Measurements from ENCODE around the gene SIN3B. TPM values are rescaled to one million over a fixed set of nuclear protein-coding genes. Genes with fewer than 3 reads are reported as not detected.

Gene SIN3B
- total and polyA plus RNA-seq, 9 of the 15 experiments (the other 6 are each of a cell fraction or from before 2014, with no cell fraction given): 0.51 to 34.2 (median 14.3) TPM

GRCh38 chr19:16804176-16804575, 25.0 kb upstream of the SIN3B start:
- no peak overlapping the region for H3K4me3 ChIP-seq
- no peak for TF ChIP-seq MBD2 (IDR thresholded peaks at IDR 0.05; ENCODE audit: borderline replicate concordance, low read depth)
- TF ChIP-seq ZNF121 (CRISPR knock-in tag; conservative IDR thresholded peaks at IDR 0.05): peak; percentile 65
- ChIA-PET CTCF (ENCODE audit: low intra/inter-chr PET ratio) (no interaction called here), POLR2A (interaction anchor here (1.3 kb wide), 1 partner anchor 89 kb away, joined by 5 read pairs; no protein-coding TSS in a partner anchor)
- no peaks in the 10 kb centered on the region for H3K4me1 ChIP-seq (replicated peaks in 1 of 2; ENCODE audit: control insufficient read depth in 2 of 2, insufficient read depth in 2 of 2, low read length in 2 of 2)
- peaks cover 11 to 26% of the 10 kb centered on the region in 2 experiments; a peak in 3 of 5 replicates for H3K27me3 ChIP-seq (ENCODE audit: control insufficient read depth in 2 of 2, insufficient read depth in 2 of 2, low read length in 2 of 2)
- in situ Hi-C loops (cut with MboI) (no loop called here), intact Hi-C loops (cut with micrococcal nuclease) (no loop called here)
- H3K79me2 ChIP-seq (ENCODE audit: control insufficient read depth, insufficient read depth, low read length): no peaks in the 10 kb centered on the region
- no peak overlapping the region for H3K4me2 ChIP-seq (ENCODE audit: insufficient read depth, low read length)
- no peak overlapping the region for H3K27ac ChIP-seq (ENCODE audit: extremely low read depth, low read depth, low read length)
- no peak for FAIRE-seq
- 2% methylated on average over 4 of the region's 4 CpGs for WGBS (ENCODE audit: insufficient coverage, low coverage, missing lambda C conversion rate)
- H3K9ac ChIP-seq (ENCODE audit: insufficient read depth in 1 of 2, low read depth in 2 of 2, low read length in 2 of 2): no peak overlapping the region
- H3K36me3 ChIP-seq (ENCODE audit: control insufficient read depth, insufficient read depth, low read length): no peaks in the 10 kb centered on the region
- H4K20me1 ChIP-seq (replicated peaks; ENCODE audit: control insufficient read depth, insufficient read depth, low read length): no peaks in the 10 kb centered on the region
- no peaks in the 10 kb centered on the region for H3K9me3 ChIP-seq (replicated peaks; ENCODE audit: control insufficient read depth, insufficient read depth, low read depth, low read length)
- no peak for ATAC-seq
- no peak for DNase-seq (ENCODE audit: extremely low read depth in 1 of 4, low spot score in 3 of 4)
- no peaks in the 10 kb centered on the region for H3K9me1 ChIP-seq (ENCODE audit: control insufficient read depth, insufficient read depth, low read length)
- no peak overlapping the region for H2AFZ ChIP-seq (ENCODE audit: low read depth, low read length)
- BruUV-seq (replicated peaks): no TSS peak

- TF ChIP-seq MECOM (CRISPR knock-in tag; IDR thresholded peaks at IDR 0.05) (no peak), PTTG1 (tag; IDR thresholded peaks at IDR 0.05; ENCODE audit: low read depth) (no peak), ZNF324 (CRISPR knock-in tag; IDR thresholded peaks at IDR 0.05) (no peak), LCOR (CRISPR knock-in tag; IDR thresholded peaks at IDR 0.05) (no peak), MTA1 (IDR thresholded peaks at IDR 0.05; ENCODE audit: borderline replicate concordance) (no peak), ZBED1 (IDR thresholded peaks at IDR 0.05) (no peak)
- H3K27ac ChIP-seq (ENCODE audit: extremely low read depth, low read depth, low read length): no peak overlapping the region
- H3K79me2 ChIP-seq (ENCODE audit: control insufficient read depth, insufficient read depth, low read length): no peaks in the 10 kb centered on the region
- ATAC-seq (no peak), FAIRE-seq (no peak), DNase-seq (ENCODE audit: extremely low read depth in 1 of 4, low spot score in 3 of 4) (no peak)
- no peak overlapping the region for H3K4me2 ChIP-seq (ENCODE audit: insufficient read depth, low read length)
- H3K4me3 ChIP-seq: no peak overlapping the region
- intact Hi-C loops (cut with micrococcal nuclease): no loop called here
- ChIA-PET CTCF (ENCODE audit: low intra/inter-chr PET ratio) (no interaction called here), POLR2A (interaction anchor here (0.6 to 1.2 kb wide), 2 partner anchors 12 to 495 kb away, joined by 3 to 4 read pairs; partner anchors contain the start of gene ABHD8)
- H3K9ac ChIP-seq (ENCODE audit: insufficient read depth in 1 of 2, low read depth in 2 of 2, low read length in 2 of 2): peak overlapping the region in 1 of 2 experiments; percentile 64; a peak in 1 of 4 replicates
- WGBS (ENCODE audit: insufficient coverage, low coverage, missing lambda C conversion rate): 18% methylated on average over 30 of the region's 31 CpGs
- no peaks in the 10 kb centered on the region for H3K36me3 ChIP-seq (ENCODE audit: control insufficient read depth, insufficient read depth, low read length)
- in situ Hi-C loops (cut with MboI): no loop called here
- H3K27me3 ChIP-seq (ENCODE audit: control insufficient read depth in 2 of 2, insufficient read depth in 2 of 2, low read length in 2 of 2): peaks cover 14 to 28% of the 10 kb centered on the region in 2 experiments; a peak in 3 of 5 replicates
- BruUV-seq (replicated peaks): no TSS peak
- no peaks in the 10 kb centered on the region for H3K9me3 ChIP-seq (replicated peaks; ENCODE audit: control insufficient read depth, insufficient read depth, low read depth, low read length)
- no peaks in the 10 kb centered on the region for H4K20me1 ChIP-seq (replicated peaks; ENCODE audit: control insufficient read depth, insufficient read depth, low read length)
- no peak overlapping the region for H2AFZ ChIP-seq (ENCODE audit: low read depth, low read length)
- no peaks in the 10 kb centered on the region for H3K4me1 ChIP-seq (replicated peaks in 1 of 2; ENCODE audit: control insufficient read depth in 2 of 2, insufficient read depth in 2 of 2, low read length in 2 of 2)
- no peaks in the 10 kb centered on the region for H3K9me1 ChIP-seq (ENCODE audit: control insufficient read depth, insufficient read depth, low read length)
Measured at GRCh38 chr19:16807549-16808284, 21.5 kb upstream of the SIN3B start.
